Esophagus squamous epithelium (tissue), 5 donors: Measurements from ENCODE around the gene MAMDC2. TPM values are rescaled to one million over a fixed set of nuclear protein-coding genes. Genes with fewer than 3 reads are reported as not detected.

Experiments
- DNase-seq: peaks from one replicate; lab custom pipeline; 2025; lab: John Stamatoyannopoulos, UW
- H3K27ac ChIP-seq, 4 donors: fragments of 200-600 bp; sonication (generic); one replicate each; pipeline ENCODE4 v1.5.1; 2016 to 2019; ENCODE audit warnings: mild to moderate bottlenecking in 1 of 4
- H3K27me3 ChIP-seq, 4 donors: fragments of 200-600 bp; sonication (generic); 1 replicate in 3 of 4; 2 replicates in 1 of 4; pipeline versions ENCODE4 v1.5.1 to v1.6.0; 2017 to 2021; ENCODE audit warnings: antibody characterized with exemption in 1 of 4
- H3K36me3 ChIP-seq, 3 donors: fragments of 200-600 bp; sonication (generic); one replicate each; pipeline ENCODE4 v1.5.1; 2016 to 2019
- H3K4me1 ChIP-seq, 3 donors: fragments of 200-600 bp; sonication (generic); one replicate each; pipeline ENCODE4 v1.5.1; 2017 to 2019
- H3K4me3 ChIP-seq, 4 donors: fragments of 200-600 bp; sonication (generic); 1 replicate in 3 of 4; 2 replicates in 1 of 4; pipeline ENCODE4 v1.5.1; 2016 to 2019; ENCODE audit warnings: mild to moderate bottlenecking in 2 of 4, moderate library complexity in 1 of 4
- H3K9me3 ChIP-seq, 3 donors: fragments of 200-600 bp; sonication (generic); one replicate each; pipeline ENCODE4 v1.5.1; 2016 to 2019
- CTCF ChIP-seq, 6 experiments: fragments of 450-650 bp in 4 of 6; fragments of 200-600 bp in 2 of 6; sonication (generic) in 2 of 6; IDR thresholded peaks; one replicate each; pipeline ENCODE4 v1.5.1; 2016 to 2019; ENCODE audit warnings: antibody characterized with exemption in 6 of 6, mild to moderate bottlenecking in 4 of 6, moderate library complexity in 4 of 6
- POLR2A ChIP-seq, 4 donors: fragments of 450-650 bp; IDR thresholded peaks; one replicate each; pipeline ENCODE4 v1.6.1; 2017; ENCODE audit warnings: antibody characterized with exemption in 4 of 4, mild to moderate bottlenecking in 4 of 4, moderate library complexity in 3 of 4
- WGBS, 2 donors: methylation state at CpG; one replicate each; pipeline ENCODE4 v1.1.5; 2018; 5-methylcytosine and 5-hydroxymethylcytosine counted together
- intact Hi-C: fragments of 100-400 bp; cut with DNase I; formaldehyde crosslinking; loops from one replicate; pipeline ENCODE4 v1.15.0; 2022
- total RNA-seq, 4 donors: library from RNA; depleted of rRNA; stranded (reverse); fragments of >200 nt; gene quantifications; one replicate each; pipeline ENCODE4 v1.1.0, GENCODE V29; 2016
- donor health status: DM: yes; HTN: yes; CAD: no.

The MAMDC2 gene
- total RNA-seq, 4 donors from 2014 or later = 1.9 to 58.4 (median 11.3) TPM

- peaks cover 0 to 10% (median 0%) of the 10 kb centered on the region in 3 donors for H3K36me3 ChIP-seq
- intact Hi-C loops = no loop called here
- no peaks in the 10 kb centered on the region for H3K9me3 ChIP-seq
- 63 to 74% methylated on average over 3 of the region's 3 CpGs for WGBS, 2 donors
- no peak overlapping the region for H3K27ac ChIP-seq
- no peak for DNase-seq
- H3K4me3 ChIP-seq = no peak overlapping the region
- no peak for TF ChIP-seq CTCF (IDR thresholded peaks at IDR 0.05)
- no peak for TF ChIP-seq POLR2A (IDR thresholded peaks at IDR 0.05)
- no peaks in the 10 kb centered on the region for H3K27me3 ChIP-seq
- no peaks in the 10 kb centered on the region for H3K4me1 ChIP-seq
Measured at GRCh38 chr9:70152350-70152749, 108.7 kb downstream of the MAMDC2 start.

- TF ChIP-seq POLR2A (IDR thresholded peaks at IDR 0.05) (no peak), CTCF (IDR thresholded peaks at IDR 0.05) (no peak)
- no peaks in the 10 kb centered on the region for H3K27me3 ChIP-seq
- no peak for DNase-seq
- H3K27ac ChIP-seq = peak overlapping the region in 3 of 4 donors; percentile 17 to 59 (median 25)
- H3K9me3 ChIP-seq = no peaks in the 10 kb centered on the region
- WGBS, 2 donors = 30 to 54% methylated on average over 3 of the region's 3 CpGs
- H3K4me3 ChIP-seq = no peak overlapping the region
- H3K36me3 ChIP-seq = peaks cover 0 to under 1% (median 0%) of the 10 kb centered on the region in 3 donors
- peaks cover 0 to 26% (median 0%) of the 10 kb centered on the region in 3 donors for H3K4me1 ChIP-seq
- intact Hi-C loops = no loop called here
Measured at GRCh38 chr9:70156729-70157128, 113.1 kb downstream of the MAMDC2 start.

GRCh38 chr9:70159630-70160029, 116.0 kb downstream of the MAMDC2 start:
- TF ChIP-seq CTCF (IDR thresholded peaks at IDR 0.05) (no peak), POLR2A (IDR thresholded peaks at IDR 0.05) (no peak)
- Histone ChIP-seq H3K4me3 (no peak overlapping the region), H3K4me1 (peaks cover 0 to 47% (median 0%) of the 10 kb centered on the region in 3 donors), H3K36me3 (no peaks in the 10 kb centered on the region), H3K27me3 (no peaks in the 10 kb centered on the region), H3K9me3 (no peaks in the 10 kb centered on the region), H3K27ac (peak overlapping the region in 1 of 4 donors; percentile 65)
- 29 to 41% methylated on average over 1 to 3 of the region's 3 CpGs for WGBS, 2 donors
- intact Hi-C loops = no loop called here
- DNase-seq = no peak

- Histone ChIP-seq H3K4me1 (peaks cover 0 to 60% (median 0%) of the 10 kb centered on the region in 3 donors), H3K27me3 (no peaks in the 10 kb centered on the region), H3K4me3 (no peak overlapping the region), H3K27ac (peak overlapping the region in 3 of 4 donors; percentile 0 to 65 (median 61)), H3K9me3 (no peaks in the 10 kb centered on the region), H3K36me3 (no peaks in the 10 kb centered on the region)
- intact Hi-C loops = no loop called here
- no peak for TF ChIP-seq POLR2A (IDR thresholded peaks at IDR 0.05)
- TF ChIP-seq CTCF (IDR thresholded peaks at IDR 0.05) = no peak
- WGBS, 2 donors = 55 to 58% methylated on average over 6 of the region's 6 CpGs
- no peak for DNase-seq
Measured at GRCh38 chr9:70160686-70161600, 117.3 kb downstream of the MAMDC2 start.

GRCh38 chr9:70165006-70165602, 121.5 kb downstream of the MAMDC2 start:
- peak overlapping the region in 3 of 4 donors; percentile 1 to 31 (median 28) for H3K27ac ChIP-seq
- peaks cover 0 to 51% (median 0%) of the 10 kb centered on the region in 3 donors for H3K4me1 ChIP-seq
- no peak for DNase-seq
- H3K27me3 ChIP-seq = no peaks in the 10 kb centered on the region
- peaks cover 0 to 7% (median 0%) of the 10 kb centered on the region in 3 donors for H3K36me3 ChIP-seq
- TF ChIP-seq POLR2A (IDR thresholded peaks at IDR 0.05) = no peak
- no peak for TF ChIP-seq CTCF (IDR thresholded peaks at IDR 0.05)
- WGBS, 2 donors = 47 to 53% methylated on average over 6 of the region's 6 CpGs
- H3K4me3 ChIP-seq = no peak overlapping the region
- no peaks in the 10 kb centered on the region for H3K9me3 ChIP-seq
- intact Hi-C loops = no loop called here
